ENCODE measurements around the gene KRT32. TPM values are rescaled to one million over a fixed set of nuclear protein-coding genes. Genes with fewer than 3 reads are reported as not detected.

KRT32 gene
- total and polyA plus RNA-seq, 4 donors: not detected

DNA sequence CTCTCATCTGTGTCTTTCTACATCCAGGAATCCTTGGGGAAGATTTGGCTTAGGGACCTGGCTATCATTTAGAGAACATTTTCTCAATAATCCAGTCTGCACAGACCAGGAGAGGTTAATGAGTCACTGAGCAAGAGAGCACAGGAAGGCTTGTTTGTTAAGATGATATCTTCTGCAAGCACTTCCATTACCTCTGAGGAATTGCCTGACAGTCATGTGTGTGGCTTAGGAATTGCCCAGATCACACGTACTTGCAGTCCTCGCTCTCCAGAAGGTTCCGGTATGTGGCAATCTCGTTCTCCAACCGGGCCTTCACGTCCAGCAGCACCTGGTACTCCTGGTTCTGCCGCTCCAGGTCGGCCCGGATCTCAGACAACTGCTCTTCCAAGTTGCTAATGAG, 46.1 kb downstream of the KRT32 start:
- 82 to 85% methylated on average over 9 of the region's 9 CpGs for WGBS, 2 donors
- no peaks in the 10 kb centered on the region for H3K27me3 ChIP-seq (ENCODE audit: control insufficient read depth in 3 of 3, insufficient read depth in 3 of 3, low read length in 2 of 3)
- ATAC-seq (ENCODE audit: insufficient read depth, low FRiP score) (no peak), DNase-seq (no peak)
- H3K9me3 ChIP-seq (ENCODE audit: control insufficient read depth in 4 of 4, insufficient read depth in 3 of 4, low read length in 3 of 4): no peaks in the 10 kb centered on the region
- TF ChIP-seq, protein P1, sequence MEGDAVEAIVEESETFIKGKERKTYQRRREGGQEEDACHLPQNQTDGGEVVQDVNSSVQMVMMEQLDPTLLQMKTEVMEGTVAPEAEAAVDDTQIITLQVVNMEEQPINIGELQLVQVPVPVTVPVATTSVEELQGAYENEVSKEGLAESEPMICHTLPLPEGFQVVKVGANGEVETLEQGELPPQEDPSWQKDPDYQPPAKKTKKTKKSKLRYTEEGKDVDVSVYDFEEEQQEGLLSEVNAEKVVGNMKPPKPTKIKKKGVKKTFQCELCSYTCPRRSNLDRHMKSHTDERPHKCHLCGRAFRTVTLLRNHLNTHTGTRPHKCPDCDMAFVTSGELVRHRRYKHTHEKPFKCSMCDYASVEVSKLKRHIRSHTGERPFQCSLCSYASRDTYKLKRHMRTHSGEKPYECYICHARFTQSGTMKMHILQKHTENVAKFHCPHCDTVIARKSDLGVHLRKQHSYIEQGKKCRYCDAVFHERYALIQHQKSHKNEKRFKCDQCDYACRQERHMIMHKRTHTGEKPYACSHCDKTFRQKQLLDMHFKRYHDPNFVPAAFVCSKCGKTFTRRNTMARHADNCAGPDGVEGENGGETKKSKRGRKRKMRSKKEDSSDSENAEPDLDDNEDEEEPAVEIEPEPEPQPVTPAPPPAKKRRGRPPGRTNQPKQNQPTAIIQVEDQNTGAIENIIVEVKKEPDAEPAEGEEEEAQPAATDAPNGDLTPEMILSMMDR (IDR thresholded peaks at IDR 0.05; ENCODE audit: control extremely low read depth, extremely low read depth): no peak
- no peak overlapping the region for H3K9ac ChIP-seq (ENCODE audit: insufficient read depth in 1 of 2, low read length in 2 of 2)
- H3K36me3 ChIP-seq (ENCODE audit: control insufficient read depth in 4 of 4, insufficient read depth in 4 of 4, low read length in 4 of 4): no peaks in the 10 kb centered on the region
- H3K4me1 ChIP-seq (ENCODE audit: control insufficient read depth in 5 of 5, insufficient read depth in 5 of 5, low read length in 5 of 5): peaks cover 0 to 1% (median 0%) of the 10 kb centered on the region in 5 donors
- no peak overlapping the region for H3K4me3 ChIP-seq
- no peak overlapping the region for H3K27ac ChIP-seq (ENCODE audit: low read depth in 1 of 2, low read length in 1 of 2)

DNA sequence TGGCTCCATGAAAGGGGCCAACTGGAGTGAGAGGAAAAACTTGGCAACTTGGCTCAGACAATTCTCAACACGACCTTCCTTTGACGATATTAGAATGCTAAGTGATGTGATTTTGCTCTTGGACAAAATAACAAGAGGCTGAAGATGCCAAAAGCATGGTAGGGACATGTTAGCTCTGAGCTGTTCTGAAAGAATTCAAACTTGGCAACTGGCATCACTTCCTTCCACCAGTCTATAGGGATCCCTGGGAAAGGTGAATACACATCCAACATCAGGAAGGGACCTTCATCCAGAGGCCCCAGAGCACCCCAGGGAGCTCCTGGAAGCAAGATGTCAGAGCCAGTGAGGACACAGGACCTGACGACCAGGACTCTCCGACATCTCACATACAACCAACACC, 47.1 kb downstream of the KRT32 start:
- WGBS, 2 donors: 67 to 70% methylated on average over 4 of the region's 4 CpGs
- H3K27me3 ChIP-seq (ENCODE audit: control insufficient read depth in 3 of 3, insufficient read depth in 3 of 3, low read length in 2 of 3): no peaks in the 10 kb centered on the region
- H3K4me3 ChIP-seq: no peak overlapping the region
- H3K4me1 ChIP-seq (ENCODE audit: control insufficient read depth in 5 of 5, insufficient read depth in 5 of 5, low read length in 5 of 5): peaks cover 0 to 1% (median 0%) of the 10 kb centered on the region in 5 donors
- DNase-seq: no peak
- no peak overlapping the region for H3K9ac ChIP-seq (ENCODE audit: insufficient read depth in 1 of 2, low read length in 2 of 2)
- TF ChIP-seq, protein P1 (IDR thresholded peaks at IDR 0.05; ENCODE audit: control extremely low read depth, extremely low read depth): no peak
- no peaks in the 10 kb centered on the region for H3K36me3 ChIP-seq (ENCODE audit: control insufficient read depth in 4 of 4, insufficient read depth in 4 of 4, low read length in 4 of 4)
- no peak for ATAC-seq (ENCODE audit: insufficient read depth, low FRiP score)
- H3K9me3 ChIP-seq (ENCODE audit: control insufficient read depth in 4 of 4, insufficient read depth in 3 of 4, low read length in 3 of 4): no peaks in the 10 kb centered on the region
- no peak overlapping the region for H3K27ac ChIP-seq (ENCODE audit: low read depth in 1 of 2, low read length in 1 of 2)

DNA sequence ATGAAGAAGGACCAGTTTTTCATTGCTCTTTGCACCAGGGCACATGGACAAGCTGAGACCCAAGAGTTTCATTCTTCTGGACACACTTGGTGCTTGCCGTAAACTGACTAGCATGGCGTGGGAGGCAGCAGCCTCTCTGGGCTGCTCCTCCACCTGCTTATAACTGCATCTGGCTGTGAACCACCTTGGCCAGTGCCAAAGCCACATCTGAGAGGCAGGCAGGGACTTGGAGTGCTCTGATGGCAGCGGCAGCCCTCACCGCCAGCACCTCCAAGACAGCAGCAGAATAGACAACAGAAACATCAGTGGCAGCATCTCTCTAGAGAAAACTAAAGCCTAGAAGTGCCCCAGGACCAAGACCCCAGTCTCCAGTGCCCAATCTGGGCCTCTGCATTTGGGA, 47.5 kb downstream of the KRT32 start:
- DNase-seq (no peak), ATAC-seq (ENCODE audit: insufficient read depth, low FRiP score) (no peak)
- H3K36me3 ChIP-seq (ENCODE audit: control insufficient read depth in 4 of 4, insufficient read depth in 4 of 4, low read length in 4 of 4): no peaks in the 10 kb centered on the region
- no peaks in the 10 kb centered on the region for H3K9me3 ChIP-seq (ENCODE audit: control insufficient read depth in 4 of 4, insufficient read depth in 3 of 4, low read length in 3 of 4)
- 89 to 90% methylated on average over 4 of the region's 4 CpGs for WGBS, 2 donors
- no peak overlapping the region for H3K4me3 ChIP-seq
- H3K4me1 ChIP-seq (ENCODE audit: control insufficient read depth in 5 of 5, insufficient read depth in 5 of 5, low read length in 5 of 5): peaks cover 0 to 1% (median 0%) of the 10 kb centered on the region in 5 donors
- H3K9ac ChIP-seq (ENCODE audit: insufficient read depth in 1 of 2, low read length in 2 of 2): no peak overlapping the region
- H3K27ac ChIP-seq (ENCODE audit: low read depth in 1 of 2, low read length in 1 of 2): no peak overlapping the region
- no peaks in the 10 kb centered on the region for H3K27me3 ChIP-seq (ENCODE audit: control insufficient read depth in 3 of 3, insufficient read depth in 3 of 3, low read length in 2 of 3)
- TF ChIP-seq, protein P1 (IDR thresholded peaks at IDR 0.05; ENCODE audit: control extremely low read depth, extremely low read depth): no peak
